ENCODE measurements around the gene SLC6A1. TPM values are rescaled to one million over a fixed set of nuclear protein-coding genes. Genes with fewer than 3 reads are reported as not detected.

Gene SLC6A1
- total RNA-seq, 1 experiment from 2014 or later, result not detected

DNA sequence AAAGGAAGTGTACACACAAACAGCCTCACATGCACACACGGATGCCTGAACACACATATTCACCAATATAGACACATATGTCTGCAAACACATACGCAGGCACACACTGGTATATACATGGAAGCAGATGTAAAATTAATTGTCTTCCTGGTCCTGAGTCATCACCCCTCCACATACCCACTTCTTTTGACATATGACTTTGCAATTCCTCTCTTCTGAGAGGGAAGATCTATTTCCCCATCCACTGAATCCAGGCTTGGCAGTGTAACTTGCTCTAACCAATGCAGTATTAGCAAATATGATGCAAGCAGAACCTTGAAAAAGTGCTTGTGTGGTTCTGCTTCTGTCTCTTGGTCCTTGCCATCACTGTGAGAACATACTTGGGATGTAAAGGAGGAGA is 84.9 kb downstream of the SLC6A1 start:
- Histone ChIP-seq H4K5ac (ENCODE audit: insufficient read length, low read depth, low read length) (no peak overlapping the region), H3K9ac (ENCODE audit: extremely low read depth, insufficient read length, low read length) (no peak overlapping the region), H3K79me1 (ENCODE audit: insufficient read depth, low read depth, low read length, poor library complexity, severe bottlenecking) (no peaks in the 10 kb centered on the region), H3K56ac (ENCODE audit: insufficient read length, low read depth, low read length) (no peak overlapping the region), H3K27me3 (ENCODE audit: insufficient read depth, low read length) (no peaks in the 10 kb centered on the region), H3K4ac (ENCODE audit: low read depth, low read length) (no peak overlapping the region), H2AK5ac (ENCODE audit: insufficient read length, low read length) (no peak overlapping the region), H3K4me2 (ENCODE audit: insufficient read depth, insufficient read length, low read length) (no peak overlapping the region), H3K23me2 (ENCODE audit: insufficient read length, low read depth, low read length, poor library complexity, severe bottlenecking) (no peaks in the 10 kb centered on the region), H3K18ac (ENCODE audit: insufficient read length, low read depth, low read length) (no peak overlapping the region), H2BK120ac (ENCODE audit: low read depth, low read length, poor library complexity, severe bottlenecking) (no peak overlapping the region), H2BK5ac (ENCODE audit: insufficient read length, low read length) (no peak overlapping the region), H3K14ac (ENCODE audit: insufficient read depth, low read length) (no peak overlapping the region), H2AFZ (ENCODE audit: low read length) (no peak overlapping the region), H3K79me2 (ENCODE audit: insufficient read depth, low read length) (no peaks in the 10 kb centered on the region), H4K8ac (replicated peaks; ENCODE audit: insufficient read length, low read depth, low read length) (no peak overlapping the region), H3K4me1 (ENCODE audit: insufficient read depth, low read length) (no peaks in the 10 kb centered on the region), H3K27ac (ENCODE audit: insufficient read length, low read depth, low read length) (no peak overlapping the region), H2BK12ac (ENCODE audit: insufficient read length, low read depth, low read length) (no peak overlapping the region), H4K91ac (ENCODE audit: insufficient read length, low read depth, low read length) (no peak overlapping the region), H2BK15ac (ENCODE audit: low read depth, low read length) (no peak overlapping the region), H3K9me3 (ENCODE audit: control insufficient read depth, low read depth, low read length) (no peaks in the 10 kb centered on the region), H4K20me1 (ENCODE audit: control insufficient read depth, insufficient read depth, insufficient read length) (no peaks in the 10 kb centered on the region), H3K23ac (ENCODE audit: insufficient read length, low read depth, low read length) (no peak overlapping the region), H3T11ph (ENCODE audit: low read length) (no peak overlapping the region), H2BK20ac (ENCODE audit: low read depth, low read length, poor library complexity, severe bottlenecking) (no peak overlapping the region)
- TF ChIP-seq, protein P1, sequence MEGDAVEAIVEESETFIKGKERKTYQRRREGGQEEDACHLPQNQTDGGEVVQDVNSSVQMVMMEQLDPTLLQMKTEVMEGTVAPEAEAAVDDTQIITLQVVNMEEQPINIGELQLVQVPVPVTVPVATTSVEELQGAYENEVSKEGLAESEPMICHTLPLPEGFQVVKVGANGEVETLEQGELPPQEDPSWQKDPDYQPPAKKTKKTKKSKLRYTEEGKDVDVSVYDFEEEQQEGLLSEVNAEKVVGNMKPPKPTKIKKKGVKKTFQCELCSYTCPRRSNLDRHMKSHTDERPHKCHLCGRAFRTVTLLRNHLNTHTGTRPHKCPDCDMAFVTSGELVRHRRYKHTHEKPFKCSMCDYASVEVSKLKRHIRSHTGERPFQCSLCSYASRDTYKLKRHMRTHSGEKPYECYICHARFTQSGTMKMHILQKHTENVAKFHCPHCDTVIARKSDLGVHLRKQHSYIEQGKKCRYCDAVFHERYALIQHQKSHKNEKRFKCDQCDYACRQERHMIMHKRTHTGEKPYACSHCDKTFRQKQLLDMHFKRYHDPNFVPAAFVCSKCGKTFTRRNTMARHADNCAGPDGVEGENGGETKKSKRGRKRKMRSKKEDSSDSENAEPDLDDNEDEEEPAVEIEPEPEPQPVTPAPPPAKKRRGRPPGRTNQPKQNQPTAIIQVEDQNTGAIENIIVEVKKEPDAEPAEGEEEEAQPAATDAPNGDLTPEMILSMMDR (conservative IDR thresholded peaks at IDR 0.05), result no peak
- no peak overlapping the region for H3K4me3 Mint-ChIP-seq
- H3K9me3 Mint-ChIP-seq, result peaks cover under 1 to 20% of the 10 kb centered on the region in 2 experiments; a peak in 4 of 5 replicates
- no peak for DNase-seq
- no CpG with 5 or more reads among the region's 2 CpGs for WGBS (ENCODE audit: extremely low coverage, insufficient read length, low lambda C conversion rate)
- H3K4me1 Mint-ChIP-seq, result peaks cover 0 to 7% of the 10 kb centered on the region in 2 experiments; a peak in 2 of 4 replicates
- H3K27ac Mint-ChIP-seq, result no peak overlapping the region
- H3K36me3 Mint-ChIP-seq (ENCODE audit: insufficient read depth in 1 of 3, low read depth in 3 of 3), result peaks cover 0 to 2% (median 0%) of the 10 kb centered on the region in 3 experiments; a peak in 2 of 7 replicates
- H3K27me3 Mint-ChIP-seq (ENCODE audit: low read depth), result peaks cover 17% of the 10 kb centered on the region
